Measurements from ENCODE around the gene KPTN.

DNA sequence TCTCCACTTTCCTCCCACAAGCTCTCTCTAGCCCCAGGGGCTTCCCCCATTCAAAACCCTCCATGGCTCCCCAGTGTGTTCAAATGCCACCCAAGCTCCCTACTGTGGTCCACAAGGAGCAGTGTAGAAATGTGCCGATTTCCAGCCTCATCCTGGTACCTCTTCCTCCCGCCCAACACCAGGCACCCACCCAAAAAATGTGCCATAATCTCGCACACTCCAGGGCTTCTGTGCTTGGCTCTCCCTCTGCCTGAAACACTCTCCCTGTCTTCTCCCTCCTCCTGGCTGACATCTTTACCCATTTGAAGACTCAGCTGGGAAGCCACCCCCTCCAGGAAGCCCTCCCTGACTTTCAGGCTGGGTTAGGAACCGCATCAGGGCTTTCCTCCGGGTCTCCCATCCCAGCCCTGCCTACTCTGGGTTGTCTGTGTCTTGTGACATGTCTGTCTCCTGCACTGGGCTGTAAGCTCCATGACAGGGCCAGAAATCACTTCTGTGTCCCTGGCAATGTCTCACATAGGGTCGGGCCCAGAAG is 48.1 kb downstream of the KPTN start:
- TF ChIP-seq, protein P1, sequence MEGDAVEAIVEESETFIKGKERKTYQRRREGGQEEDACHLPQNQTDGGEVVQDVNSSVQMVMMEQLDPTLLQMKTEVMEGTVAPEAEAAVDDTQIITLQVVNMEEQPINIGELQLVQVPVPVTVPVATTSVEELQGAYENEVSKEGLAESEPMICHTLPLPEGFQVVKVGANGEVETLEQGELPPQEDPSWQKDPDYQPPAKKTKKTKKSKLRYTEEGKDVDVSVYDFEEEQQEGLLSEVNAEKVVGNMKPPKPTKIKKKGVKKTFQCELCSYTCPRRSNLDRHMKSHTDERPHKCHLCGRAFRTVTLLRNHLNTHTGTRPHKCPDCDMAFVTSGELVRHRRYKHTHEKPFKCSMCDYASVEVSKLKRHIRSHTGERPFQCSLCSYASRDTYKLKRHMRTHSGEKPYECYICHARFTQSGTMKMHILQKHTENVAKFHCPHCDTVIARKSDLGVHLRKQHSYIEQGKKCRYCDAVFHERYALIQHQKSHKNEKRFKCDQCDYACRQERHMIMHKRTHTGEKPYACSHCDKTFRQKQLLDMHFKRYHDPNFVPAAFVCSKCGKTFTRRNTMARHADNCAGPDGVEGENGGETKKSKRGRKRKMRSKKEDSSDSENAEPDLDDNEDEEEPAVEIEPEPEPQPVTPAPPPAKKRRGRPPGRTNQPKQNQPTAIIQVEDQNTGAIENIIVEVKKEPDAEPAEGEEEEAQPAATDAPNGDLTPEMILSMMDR (IDR thresholded peaks at IDR 0.05; ENCODE audit: low read length) = no peak
- no peak for TF ChIP-seq EZH2 (optimal IDR thresholded peaks at IDR 0.05; ENCODE audit: low read depth, low read length)

Data from MM.1S (cell line).